CD14-positive monocyte (primary cell): ENCODE data around the gene RBPJL. TPM values are rescaled to one million over a fixed set of nuclear protein-coding genes. Genes with fewer than 3 reads are reported as not detected.
A peak's percentile ranks its signal among the peaks of the same experiment; 100 is the strongest.

Experiments used
- DNase-seq, 3 donors: peaks; one replicate each; pipeline ENCODE4 v3.0.0-alpha.2; 2011 to 2022
- H2AFZ ChIP-seq: 2 replicates; pipeline ENCODE4 v1.6.0; 2012; ENCODE audit warnings: mild to moderate bottlenecking, low read depth, low read length, inconsistent platforms; ENCODE audit not compliant: insufficient read depth, poor library complexity, severe bottlenecking
- H3K27ac ChIP-seq, 2 donors: 1 replicate in 1 of 2; 2 replicates in 1 of 2; pipeline ENCODE4 v1.5.1; 2012 to 2013; ENCODE audit warnings: low read length in 2 of 2, control low read depth in 1 of 2, inconsistent platforms in 1 of 2, low read depth in 1 of 2, mild to moderate bottlenecking in 1 of 2
- H3K27me3 ChIP-seq, 2 donors: one replicate each; pipeline versions ENCODE4 v1.6.0 to v1.6.1; 2011 to 2013; ENCODE audit warnings: low read length in 2 of 2; ENCODE audit not compliant: control insufficient read depth in 2 of 2, insufficient read depth in 2 of 2
- H3K36me3 ChIP-seq, 2 donors: replicated peaks in 1 of 2; 1 replicate in 1 of 2; 2 replicates in 1 of 2; pipeline versions ENCODE4 v1.5.1 to v1.6.1; 2012 to 2013; ENCODE audit warnings: low read length in 2 of 2, control low read depth in 1 of 2, inconsistent platforms in 1 of 2, mild to moderate bottlenecking in 1 of 2; ENCODE audit not compliant: insufficient read depth in 2 of 2, control insufficient read depth in 1 of 2
- H3K4me1 ChIP-seq, 2 donors: 1 replicate in 1 of 2; 2 replicates in 1 of 2; pipeline versions ENCODE4 v1.5.1 to v1.6.1; 2012 to 2013; ENCODE audit warnings: low read length in 2 of 2, control low read depth in 1 of 2, inconsistent platforms in 1 of 2, mild to moderate bottlenecking in 1 of 2, moderate library complexity in 1 of 2; ENCODE audit not compliant: insufficient read depth in 2 of 2, control insufficient read depth in 1 of 2
- H3K4me2 ChIP-seq: replicated peaks from 2 replicates; pipeline ENCODE3; 2012; ENCODE audit warnings: low read length, moderate library complexity, mild to moderate bottlenecking; ENCODE audit not compliant: poor library complexity, severe bottlenecking; ENCODE audit errors: extremely low read depth
- H3K4me3 ChIP-seq, 3 experiments: fragments of 200-600 bp in 1 of 3; sonication (generic) in 1 of 3; replicated peaks in 1 of 3; 1 replicate in 2 of 3; 2 replicates in 1 of 3; pipeline ENCODE4 v1.5.1; 2011 to 2013; ENCODE audit warnings: low read length in 3 of 3, mild to moderate bottlenecking in 3 of 3, control low read depth in 2 of 3, low read depth in 2 of 3, inconsistent platforms in 1 of 3, moderate library complexity in 1 of 3
- H3K79me2 ChIP-seq: 2 replicates; pipeline ENCODE4 v1.6.0; 2012; ENCODE audit warnings: mild to moderate bottlenecking, control low read depth, inconsistent platforms, low read length, moderate library complexity; ENCODE audit not compliant: insufficient read depth
- H3K9ac ChIP-seq: 2 replicates; pipeline ENCODE4 v1.6.0; 2017; ENCODE audit warnings: low read length, mild to moderate bottlenecking; ENCODE audit not compliant: insufficient read depth, poor library complexity, severe bottlenecking
- H3K9me3 ChIP-seq, 2 donors: replicated peaks in 1 of 2; 1 replicate in 1 of 2; 2 replicates in 1 of 2; pipeline versions ENCODE4 v1.5.1 to v1.6.1; 2012 to 2013; ENCODE audit warnings: low read length in 2 of 2, control low read depth in 1 of 2; ENCODE audit not compliant: control insufficient read depth in 1 of 2, insufficient read depth in 1 of 2
- H4K20me1 ChIP-seq: 2 replicates; pipeline ENCODE4 v1.6.0; 2012; ENCODE audit warnings: mild to moderate bottlenecking, low read length, control low read depth, moderate library complexity; ENCODE audit not compliant: insufficient read depth
- H3K27ac Mint-ChIP-seq, 7 donors: one replicate each; pipeline ENCODE4 v1.8.0; 2020; ENCODE audit warnings: mild to moderate bottlenecking in 7 of 7, mixed read lengths in 7 of 7, moderate library complexity in 6 of 7, inconsistent platforms in 2 of 7
- H3K27me3 Mint-ChIP-seq, 3 donors: one replicate each; pipeline ENCODE4 v1.8.0; 2021 to 2022; ENCODE audit warnings: low read depth in 3 of 3, mild to moderate bottlenecking in 3 of 3, mixed read lengths in 3 of 3, moderate library complexity in 3 of 3, inconsistent platforms in 1 of 3
- H3K36me3 Mint-ChIP-seq, 2 donors: one replicate each; pipeline ENCODE4 v1.8.0; 2020; ENCODE audit warnings: mixed read lengths in 2 of 2, inconsistent platforms in 1 of 2, mild to moderate bottlenecking in 1 of 2
- H3K4me1 Mint-ChIP-seq: one replicate; pipeline ENCODE4 v1.8.0; 2020; ENCODE audit warnings: mild to moderate bottlenecking, mixed read lengths
- H3K4me3 Mint-ChIP-seq, 2 donors: one replicate each; pipeline ENCODE4 v1.8.0; 2020; ENCODE audit warnings: mild to moderate bottlenecking in 2 of 2, mixed read lengths in 2 of 2, moderate library complexity in 1 of 2
- H3K9me3 Mint-ChIP-seq, 7 donors: one replicate each; pipeline ENCODE4 v1.8.0; 2020 to 2022; ENCODE audit warnings: mixed read lengths in 7 of 7, mild to moderate bottlenecking in 6 of 7, moderate library complexity in 6 of 7, inconsistent platforms in 2 of 7
- WGBS: methylation state at CpG from one replicate; pipeline ENCODE4 v1.1.5; 2013; ENCODE audit warnings: missing lambda C conversion rate; ENCODE audit not compliant: insufficient coverage; 5-methylcytosine and 5-hydroxymethylcytosine counted together
- intact Hi-C, 2 donors: fragments of 100-400 bp; cut with micrococcal nuclease; formaldehyde crosslinking; loops; one replicate each; pipeline versions ENCODE4 v1.15.0 to v1.15.1; 2023
- polyA plus RNA-seq, 3 donors: library from polyadenylated mRNA; depleted of rRNA in 1 of 3; unstranded in 2 of 3; stranded (reverse) in 1 of 3; fragments of 300-500 nt in 2 of 3; fragments of >200 nt in 1 of 3; fragmentation: Illumina TruSeq in 2 of 3; gene quantifications; 1 replicate in 2 of 3; 2 replicates in 1 of 3; pipeline ENCODE4 v1.2.3, GENCODE V29; 2012 to 2021
- TF ChIP-seq, protein P1 (sequence below): fragments of 200-600 bp; IDR thresholded peaks from one replicate; pipeline ENCODE4 v1.8.0; 2022; ENCODE audit warnings: antibody characterized with exemption, mild to moderate bottlenecking

The RBPJL gene
- polyA plus RNA-seq, 3 donors = not detected

DNA sequence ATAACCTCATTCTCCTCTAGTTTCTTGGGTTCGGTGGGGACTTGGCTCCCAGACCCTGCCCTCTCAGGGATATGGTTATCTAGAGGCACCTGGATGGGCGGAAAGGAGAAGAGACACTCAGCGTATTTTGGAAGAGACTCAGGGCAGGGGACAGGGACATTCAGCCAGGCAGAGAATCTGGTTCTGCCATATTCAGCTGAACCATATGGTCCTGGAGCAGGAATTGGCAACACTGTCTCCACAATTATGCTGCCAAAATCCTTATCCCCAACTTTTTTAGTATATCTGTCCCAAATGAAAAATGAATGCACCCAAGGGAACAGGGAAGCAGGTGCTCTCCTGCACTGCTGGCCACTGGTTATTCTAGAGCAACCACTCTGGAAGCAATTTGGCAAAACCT is 23.8 kb downstream of the RBPJL start:
- Histone ChIP-seq H3K36me3 (peaks cover 0 to 29% of the 10 kb centered on the region in 2 donors), H3K27me3 (no peaks in the 10 kb centered on the region), H3K79me2 (no peaks in the 10 kb centered on the region), H4K20me1 (no peaks in the 10 kb centered on the region), H2AFZ (no peak overlapping the region), H3K4me2 (no peak overlapping the region), H3K9me3 (no peaks in the 10 kb centered on the region), H3K9ac (no peak overlapping the region), H3K27ac (no peak overlapping the region), H3K4me3 (no peak overlapping the region), H3K4me1 (no peaks in the 10 kb centered on the region)
- no peak overlapping the region for H3K4me3 Mint-ChIP-seq
- intact Hi-C loops = no loop called here
- WGBS = no CpG with 5 or more reads among the region's 3 CpGs
- H3K27me3 Mint-ChIP-seq = peaks cover 0 to 2% (median 0%) of the 10 kb centered on the region in 3 donors
- H3K9me3 Mint-ChIP-seq = no peaks in the 10 kb centered on the region
- DNase-seq = no peak
- no peak overlapping the region for H3K27ac Mint-ChIP-seq
- no peaks in the 10 kb centered on the region for H3K4me1 Mint-ChIP-seq
- TF ChIP-seq, protein P1, sequence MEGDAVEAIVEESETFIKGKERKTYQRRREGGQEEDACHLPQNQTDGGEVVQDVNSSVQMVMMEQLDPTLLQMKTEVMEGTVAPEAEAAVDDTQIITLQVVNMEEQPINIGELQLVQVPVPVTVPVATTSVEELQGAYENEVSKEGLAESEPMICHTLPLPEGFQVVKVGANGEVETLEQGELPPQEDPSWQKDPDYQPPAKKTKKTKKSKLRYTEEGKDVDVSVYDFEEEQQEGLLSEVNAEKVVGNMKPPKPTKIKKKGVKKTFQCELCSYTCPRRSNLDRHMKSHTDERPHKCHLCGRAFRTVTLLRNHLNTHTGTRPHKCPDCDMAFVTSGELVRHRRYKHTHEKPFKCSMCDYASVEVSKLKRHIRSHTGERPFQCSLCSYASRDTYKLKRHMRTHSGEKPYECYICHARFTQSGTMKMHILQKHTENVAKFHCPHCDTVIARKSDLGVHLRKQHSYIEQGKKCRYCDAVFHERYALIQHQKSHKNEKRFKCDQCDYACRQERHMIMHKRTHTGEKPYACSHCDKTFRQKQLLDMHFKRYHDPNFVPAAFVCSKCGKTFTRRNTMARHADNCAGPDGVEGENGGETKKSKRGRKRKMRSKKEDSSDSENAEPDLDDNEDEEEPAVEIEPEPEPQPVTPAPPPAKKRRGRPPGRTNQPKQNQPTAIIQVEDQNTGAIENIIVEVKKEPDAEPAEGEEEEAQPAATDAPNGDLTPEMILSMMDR = no peak
- peaks cover 9 to 37% of the 10 kb centered on the region in 2 donors for H3K36me3 Mint-ChIP-seq

DNA sequence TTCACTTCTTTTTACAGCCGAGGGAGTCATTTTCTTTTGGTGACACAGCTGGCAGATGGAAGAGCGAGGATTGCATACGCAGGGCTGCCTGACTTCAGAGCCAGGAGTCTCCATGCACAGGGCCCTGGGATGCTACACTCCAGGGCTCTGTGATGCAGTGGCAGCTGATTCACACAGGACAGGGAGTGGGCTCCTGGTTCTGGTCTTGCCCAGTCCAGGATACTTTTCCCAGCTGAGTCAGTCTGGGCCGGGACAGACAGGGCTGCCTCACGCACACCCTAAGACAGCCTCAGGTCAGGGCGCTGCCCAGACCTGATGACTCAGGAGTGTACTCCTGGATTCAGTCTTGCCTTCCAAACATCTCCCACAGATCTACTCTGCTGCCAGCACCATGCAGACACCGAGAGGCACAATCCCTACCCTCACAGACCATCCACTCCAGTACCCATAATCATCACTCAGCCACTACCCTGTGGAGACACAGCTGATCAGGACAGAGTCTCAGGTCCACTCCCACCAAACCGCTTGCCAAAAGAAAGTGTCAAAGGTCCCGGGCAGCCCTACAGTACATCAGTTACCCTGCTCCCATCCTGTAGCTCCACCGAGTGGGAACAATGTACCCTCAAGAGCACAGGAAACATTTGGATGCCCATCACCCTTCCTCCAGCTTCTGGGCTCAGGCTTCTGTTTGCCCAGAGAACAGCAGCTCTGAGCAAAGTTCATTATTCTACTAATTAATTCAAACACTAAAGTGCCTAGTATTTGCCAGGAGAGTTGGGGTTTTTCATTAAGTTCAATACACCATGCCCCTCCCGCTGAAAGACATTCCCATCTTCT is 30.1 kb downstream of the RBPJL start:
- peaks cover 0 to 2% (median 0%) of the 10 kb centered on the region in 7 donors for H3K9me3 Mint-ChIP-seq
- no peaks in the 10 kb centered on the region for H3K27me3 Mint-ChIP-seq
- H3K4me1 Mint-ChIP-seq = no peaks in the 10 kb centered on the region
- intact Hi-C loops = no loop called here
- H3K4me3 ChIP-seq = no peak overlapping the region
- H3K27ac Mint-ChIP-seq = peak overlapping the region in 2 of 7 donors; percentile 22 to 72
- H3K9me3 ChIP-seq = no peaks in the 10 kb centered on the region
- H3K9ac ChIP-seq = no peak overlapping the region
- H3K4me3 Mint-ChIP-seq = no peak overlapping the region
- H3K79me2 ChIP-seq = no peaks in the 10 kb centered on the region
- no peaks in the 10 kb centered on the region for H3K36me3 ChIP-seq
- peaks cover 6 to 19% of the 10 kb centered on the region in 2 donors for H3K36me3 Mint-ChIP-seq
- no peaks in the 10 kb centered on the region for H3K4me1 ChIP-seq
- H3K4me2 ChIP-seq = no peak overlapping the region
- TF ChIP-seq, protein P1 = no peak
- no peak for DNase-seq
- H3K27me3 ChIP-seq = no peaks in the 10 kb centered on the region
- no peaks in the 10 kb centered on the region for H4K20me1 ChIP-seq
- H3K27ac ChIP-seq = no peak overlapping the region
- WGBS = 93% methylated on average over 10 of the region's 11 CpGs
- no peak overlapping the region for H2AFZ ChIP-seq
